Thyroid gland (tissue), 4 donors: ENCODE results near the gene TCP11.

Source experiments
- POLR2A ChIP-seq, 2 donors: fragments of 450-650 bp; IDR thresholded peaks; one replicate each; pipeline ENCODE4 v1.6.1; 2017; ENCODE audit warnings: antibody characterized with exemption in 2 of 2, mild to moderate bottlenecking in 2 of 2, moderate library complexity in 1 of 2
- TF ChIP-seq, protein P1 (sequence below), 6 experiments: fragments of 200-600 bp in 3 of 6; fragments of 450-650 bp in 3 of 6; sonication (generic) in 3 of 6; IDR thresholded peaks; one replicate each; pipeline ENCODE4 v1.5.1; 2016 to 2019; ENCODE audit warnings: antibody characterized with exemption in 6 of 6, mild to moderate bottlenecking in 2 of 6, inconsistent platforms in 1 of 6, moderate library complexity in 1 of 6

DNA sequence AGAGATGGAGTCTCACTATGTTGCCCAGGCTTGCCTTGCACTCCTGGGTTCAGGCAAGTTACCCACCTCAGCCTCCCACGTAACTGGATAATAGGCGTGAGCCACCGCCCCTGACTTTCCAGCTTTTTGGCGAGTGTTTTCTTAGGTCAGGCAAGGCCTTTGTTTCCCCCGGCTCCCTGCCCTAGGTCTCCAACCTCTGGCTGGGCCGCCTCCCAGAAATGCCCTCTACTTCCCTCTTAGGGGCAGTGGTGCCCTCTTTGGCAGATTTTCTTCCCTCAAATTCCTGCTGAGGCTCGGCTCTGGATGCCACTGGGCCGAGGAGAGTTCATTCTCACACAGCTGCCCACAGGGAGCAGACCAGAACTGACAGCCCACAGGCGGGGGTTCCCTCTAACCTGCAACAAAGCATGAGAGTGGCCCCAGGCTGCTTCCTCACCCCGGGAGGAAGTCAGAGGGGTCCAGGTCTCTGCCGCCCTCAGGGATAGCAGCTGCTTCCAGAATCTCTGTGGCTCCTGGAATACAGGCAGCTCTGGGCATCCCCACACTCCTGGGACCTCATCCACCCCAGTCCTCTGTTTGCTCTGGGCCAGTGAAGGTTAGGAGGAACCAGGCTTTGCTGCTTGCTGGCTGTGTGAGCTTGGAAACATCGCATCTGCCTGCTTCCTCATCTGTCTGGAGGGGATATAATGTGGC, 56.5 kb downstream of the TCP11 start:
- TF ChIP-seq, protein P1, sequence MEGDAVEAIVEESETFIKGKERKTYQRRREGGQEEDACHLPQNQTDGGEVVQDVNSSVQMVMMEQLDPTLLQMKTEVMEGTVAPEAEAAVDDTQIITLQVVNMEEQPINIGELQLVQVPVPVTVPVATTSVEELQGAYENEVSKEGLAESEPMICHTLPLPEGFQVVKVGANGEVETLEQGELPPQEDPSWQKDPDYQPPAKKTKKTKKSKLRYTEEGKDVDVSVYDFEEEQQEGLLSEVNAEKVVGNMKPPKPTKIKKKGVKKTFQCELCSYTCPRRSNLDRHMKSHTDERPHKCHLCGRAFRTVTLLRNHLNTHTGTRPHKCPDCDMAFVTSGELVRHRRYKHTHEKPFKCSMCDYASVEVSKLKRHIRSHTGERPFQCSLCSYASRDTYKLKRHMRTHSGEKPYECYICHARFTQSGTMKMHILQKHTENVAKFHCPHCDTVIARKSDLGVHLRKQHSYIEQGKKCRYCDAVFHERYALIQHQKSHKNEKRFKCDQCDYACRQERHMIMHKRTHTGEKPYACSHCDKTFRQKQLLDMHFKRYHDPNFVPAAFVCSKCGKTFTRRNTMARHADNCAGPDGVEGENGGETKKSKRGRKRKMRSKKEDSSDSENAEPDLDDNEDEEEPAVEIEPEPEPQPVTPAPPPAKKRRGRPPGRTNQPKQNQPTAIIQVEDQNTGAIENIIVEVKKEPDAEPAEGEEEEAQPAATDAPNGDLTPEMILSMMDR (IDR thresholded peaks at IDR 0.05) = no peak
- TF ChIP-seq POLR2A (IDR thresholded peaks at IDR 0.05) = no peak
